GM18519 (cell line): ENCODE results near the gene EXOSC2.

Source experiments
- ATAC-seq: cut with Tn5 transposase; IDR thresholded peaks from one replicate; pipeline ENCODE4 v1.9.1; 2021; ENCODE audit warnings: mild to moderate bottlenecking, moderate library complexity; ENCODE audit not compliant: unreplicated experiment, low FRiP score

EXOSC2 gene

DNA sequence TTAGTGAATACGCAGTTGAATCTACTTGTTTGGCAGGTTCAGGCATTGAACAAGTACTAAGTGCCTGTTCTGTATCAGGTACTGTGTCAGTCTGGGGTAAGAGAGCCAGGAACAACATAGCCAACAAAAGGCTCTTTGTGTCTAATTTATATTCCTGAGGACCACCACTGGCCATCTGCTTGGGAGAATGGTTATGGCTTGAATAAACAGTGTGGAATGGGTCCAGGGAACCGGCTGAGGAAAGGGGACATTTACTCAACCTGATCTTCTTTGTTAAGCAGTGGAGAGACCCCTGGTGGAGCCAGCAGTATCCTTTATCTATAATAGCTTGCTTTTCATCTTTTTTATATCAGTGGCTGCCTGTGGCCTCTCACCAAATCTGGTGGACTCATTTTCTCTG lies 38.6 kb downstream of the EXOSC2 start:
- ATAC-seq, result no peak

DNA sequence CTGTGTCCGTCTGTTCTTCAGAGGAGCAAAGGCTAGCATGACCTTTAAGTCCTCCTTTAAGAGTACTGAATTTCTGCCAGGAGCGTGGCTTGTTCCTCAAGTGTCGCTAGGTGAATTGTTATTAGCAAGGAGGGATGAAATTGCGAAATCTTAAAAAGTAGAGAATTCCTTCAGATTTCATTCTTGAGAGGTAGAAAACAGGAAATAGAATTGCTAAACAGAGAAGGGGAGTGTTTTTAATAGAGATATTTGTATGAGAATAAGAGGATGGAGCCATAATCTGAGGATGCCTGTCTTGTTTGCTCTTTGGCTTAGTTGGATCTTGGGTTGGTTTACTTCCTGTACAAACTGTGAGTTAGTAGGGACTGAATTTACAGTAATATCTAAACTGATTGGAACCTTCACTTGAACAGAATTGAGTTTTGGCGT lies 39.2 kb downstream of the EXOSC2 start:
- no peak for ATAC-seq

DNA sequence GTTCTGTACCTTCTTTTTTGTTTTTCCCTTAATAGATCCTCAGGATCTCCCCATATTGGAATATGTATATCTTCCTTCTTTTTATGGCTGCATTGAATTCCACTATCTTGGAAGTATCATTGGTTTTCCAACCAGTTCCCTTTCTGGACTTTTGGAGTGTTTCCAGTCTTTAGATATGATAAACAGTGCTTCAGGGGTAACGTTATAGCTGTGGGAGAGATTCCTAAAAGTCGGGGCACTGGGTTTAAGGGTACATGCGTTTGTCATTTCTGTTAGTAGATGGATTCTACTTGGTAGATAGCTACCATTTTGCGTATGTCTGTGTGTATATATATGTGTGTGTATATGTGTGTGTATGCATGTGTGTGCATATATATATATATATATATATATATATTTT lies 42.0 kb downstream of the EXOSC2 start:
- no peak for ATAC-seq

DNA sequence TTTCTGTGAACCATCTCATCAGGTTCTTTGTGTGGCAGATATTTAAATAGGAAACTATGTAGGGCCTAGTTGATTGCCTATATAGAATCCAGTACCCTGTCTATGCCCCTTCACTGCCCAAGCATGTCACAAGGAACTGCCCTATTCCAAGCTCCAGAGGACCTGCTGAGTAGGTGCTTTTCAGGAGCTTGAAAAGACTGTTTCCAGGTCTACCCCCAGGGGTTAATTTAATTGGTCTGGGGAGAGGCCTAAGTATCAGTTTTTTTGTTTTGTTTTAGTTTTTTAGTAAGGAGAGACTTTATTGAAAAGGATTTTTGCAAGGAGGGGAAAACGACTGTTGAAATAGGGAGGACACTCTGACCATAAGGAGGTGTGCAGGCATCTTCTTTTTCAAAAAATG lies 43.3 kb downstream of the EXOSC2 start:
- no peak for ATAC-seq

DNA sequence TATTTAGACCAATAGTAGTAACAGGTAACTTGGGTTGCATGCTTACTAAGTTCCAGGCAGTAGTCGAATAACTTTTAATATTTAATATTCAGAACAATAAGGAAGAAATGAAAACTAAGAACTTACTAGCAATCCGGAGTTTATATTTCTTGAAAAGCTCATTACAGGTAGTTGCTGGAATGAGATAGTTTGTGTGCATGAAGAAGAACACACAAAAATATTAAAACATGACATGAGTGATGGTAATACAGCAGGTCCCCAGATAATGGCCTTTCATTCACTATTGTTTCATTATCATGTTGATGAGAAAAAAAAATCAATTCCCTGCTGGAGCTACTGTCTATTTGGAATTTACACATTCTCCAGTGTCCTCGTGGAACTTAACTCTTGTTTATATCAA lies 44.7 kb downstream of the EXOSC2 start:
- no peak for ATAC-seq

DNA sequence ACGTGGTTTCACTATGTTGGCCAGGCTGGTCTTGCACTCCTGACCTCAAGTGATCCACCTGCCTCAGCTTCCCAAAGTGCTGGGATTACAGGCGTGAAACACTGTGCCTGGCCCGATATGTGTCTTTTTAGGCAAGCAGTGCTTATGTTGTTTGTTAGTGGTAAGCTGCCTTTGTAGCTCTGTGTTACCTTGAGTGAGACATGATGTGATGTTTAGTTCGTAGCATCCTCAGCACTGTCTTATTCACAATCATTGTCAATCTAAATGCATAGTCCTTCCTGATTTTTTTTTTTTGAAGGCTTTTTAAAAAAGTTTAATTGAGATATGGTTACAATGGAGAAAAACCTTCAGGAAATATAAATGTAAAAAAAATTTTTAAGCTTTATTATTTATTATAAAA lies 45.5 kb downstream of the EXOSC2 start:
- ATAC-seq, result no peak

DNA sequence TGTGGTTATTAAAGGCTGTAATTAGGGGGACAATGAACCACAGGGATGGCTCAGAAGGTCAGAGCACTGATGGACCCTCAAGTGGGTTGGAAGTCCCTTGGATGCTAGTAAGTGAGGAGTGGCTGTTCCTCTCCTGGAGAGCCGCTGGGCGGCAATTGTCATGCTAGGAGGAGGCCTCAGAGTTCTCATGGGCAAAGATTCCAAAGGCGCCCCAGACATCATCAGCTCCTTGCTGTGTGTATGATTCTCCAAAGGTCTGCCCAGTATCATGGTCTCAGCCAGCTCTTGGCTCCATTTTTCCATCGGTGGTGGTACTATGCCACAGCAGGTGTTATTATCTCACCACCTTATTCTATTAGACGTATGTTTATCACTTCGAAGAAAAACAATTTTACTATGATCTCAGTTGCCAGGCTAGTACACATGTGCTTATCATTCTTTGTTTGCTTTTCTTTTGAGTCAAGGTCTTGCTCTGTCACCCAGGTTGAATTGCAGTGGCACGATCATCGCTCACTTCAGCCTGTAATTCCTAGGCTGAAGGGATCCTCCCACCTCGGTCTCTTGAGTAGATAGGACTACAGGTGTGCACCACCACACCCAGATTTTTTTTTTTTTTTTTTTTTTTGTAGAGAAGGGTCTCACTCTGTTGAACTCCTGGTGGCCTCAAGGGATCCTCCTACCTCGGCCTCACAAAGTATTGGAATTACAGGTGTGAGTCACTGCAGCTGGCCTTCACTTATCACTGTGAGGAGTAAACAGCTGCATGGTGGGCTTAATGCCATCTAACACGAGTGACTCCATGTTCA lies 46.8 kb downstream of the EXOSC2 start:
- ATAC-seq, result no peak

DNA sequence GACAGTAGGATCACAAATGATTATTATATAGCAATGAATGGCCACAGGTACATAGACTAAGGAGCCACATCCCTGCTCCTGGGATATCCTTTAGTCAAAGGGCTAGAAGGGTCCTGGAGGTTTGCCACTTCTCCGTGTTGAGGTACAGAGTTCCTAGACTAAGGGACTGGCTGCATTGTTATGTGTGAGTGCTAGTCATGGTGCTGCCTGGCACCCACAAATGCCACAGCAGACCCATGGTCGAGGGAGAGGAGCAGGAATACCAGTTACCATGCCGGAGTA lies 47.4 kb downstream of the EXOSC2 start:
- no peak for ATAC-seq

DNA sequence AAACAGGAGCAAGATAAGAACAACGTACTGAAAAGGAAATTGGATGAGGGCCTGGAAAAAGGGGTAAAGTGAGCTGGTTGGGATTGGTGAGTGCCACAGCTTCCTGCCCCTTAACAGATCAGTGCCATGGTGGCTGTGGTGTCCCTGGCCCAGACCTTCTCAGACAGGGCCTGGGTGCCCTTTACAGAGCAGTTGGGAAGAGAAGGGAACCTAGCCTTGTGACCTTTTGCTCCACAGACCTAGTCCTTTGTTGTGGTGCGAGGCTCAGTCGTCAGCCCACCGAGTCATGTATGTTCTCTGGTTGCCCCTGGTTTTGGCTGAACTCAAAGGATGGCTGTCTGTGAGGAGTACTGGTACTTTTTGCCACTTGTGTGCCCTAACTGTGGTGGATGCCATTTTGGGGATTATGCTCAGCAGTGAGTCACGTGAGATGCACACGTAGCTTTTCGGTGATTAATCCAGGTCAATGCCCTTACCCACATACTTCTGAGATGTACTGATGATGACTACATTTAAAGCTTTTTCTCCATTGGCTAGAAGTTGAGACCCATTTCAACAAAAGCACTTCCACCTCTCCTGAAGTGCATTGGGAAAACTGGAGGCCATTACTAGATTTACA lies 48.4 kb downstream of the EXOSC2 start:
- no peak for ATAC-seq

DNA sequence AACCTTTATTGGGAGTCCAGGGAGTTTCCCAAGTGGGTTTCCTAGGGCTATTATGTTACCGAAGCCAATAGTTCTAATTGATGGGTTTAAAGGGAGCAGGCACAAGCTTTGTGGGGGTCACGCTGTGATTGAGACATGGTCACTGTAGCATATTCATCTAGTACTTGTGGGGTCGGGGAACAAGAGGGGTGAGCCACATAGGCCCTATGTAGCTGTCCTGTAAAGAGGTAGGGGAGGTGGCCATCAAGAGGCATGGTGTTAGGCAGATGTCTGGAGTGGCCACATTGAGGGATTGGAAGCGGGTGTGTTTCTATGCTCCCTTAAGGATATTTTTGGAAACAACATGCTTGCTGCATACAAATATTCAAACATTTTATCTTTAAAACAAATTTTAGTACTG lies 50.1 kb downstream of the EXOSC2 start:
- ATAC-seq, result no peak

DNA sequence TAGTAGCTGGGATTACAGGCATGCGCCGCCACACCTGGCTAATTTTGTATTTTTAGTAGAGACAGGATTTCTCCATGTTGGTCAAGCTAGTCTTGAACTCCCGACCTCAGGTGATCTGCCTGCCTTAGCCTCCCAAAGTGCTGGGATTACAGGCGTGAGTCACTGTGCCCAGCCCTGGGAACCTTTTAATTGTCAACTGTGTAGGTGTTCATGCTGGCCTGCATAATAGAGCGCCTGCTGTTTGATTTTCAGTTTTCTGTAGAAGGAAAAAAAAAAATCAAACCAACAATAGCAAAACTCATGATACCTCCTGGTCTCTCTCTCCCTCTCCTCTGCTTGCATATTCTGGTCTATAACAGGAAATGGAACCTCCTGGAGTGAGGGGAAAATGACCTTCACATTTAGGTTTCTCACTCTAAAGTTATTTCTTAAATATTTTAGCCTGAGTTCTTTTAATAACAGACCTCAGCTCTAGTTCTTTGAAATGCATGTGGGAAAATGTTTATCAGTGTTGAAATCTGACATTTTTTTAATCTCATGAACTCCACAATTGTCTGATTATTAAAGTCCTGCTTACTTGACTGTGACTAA lies 51.7 kb downstream of the EXOSC2 start:
- ATAC-seq, result no peak

DNA sequence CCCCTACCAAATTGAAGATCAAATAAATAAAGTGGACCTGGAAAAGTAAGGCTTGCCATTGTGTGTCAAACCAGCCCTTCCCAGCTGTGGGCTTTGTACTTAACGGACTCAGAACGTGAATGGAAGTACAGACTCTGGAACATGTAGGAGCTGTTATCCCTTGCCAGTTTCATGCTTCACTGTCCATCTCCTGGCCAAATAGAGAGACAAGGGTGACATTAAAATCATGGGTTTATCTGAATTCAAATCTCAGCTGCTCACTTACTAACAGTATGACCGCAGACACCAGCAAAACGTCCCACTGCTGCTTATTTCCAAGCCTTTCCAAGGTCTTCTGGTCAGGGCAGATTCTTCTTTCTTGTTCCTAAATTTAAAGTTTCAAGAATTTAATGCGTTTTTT lies 52.2 kb downstream of the EXOSC2 start:
- ATAC-seq, result no peak

DNA sequence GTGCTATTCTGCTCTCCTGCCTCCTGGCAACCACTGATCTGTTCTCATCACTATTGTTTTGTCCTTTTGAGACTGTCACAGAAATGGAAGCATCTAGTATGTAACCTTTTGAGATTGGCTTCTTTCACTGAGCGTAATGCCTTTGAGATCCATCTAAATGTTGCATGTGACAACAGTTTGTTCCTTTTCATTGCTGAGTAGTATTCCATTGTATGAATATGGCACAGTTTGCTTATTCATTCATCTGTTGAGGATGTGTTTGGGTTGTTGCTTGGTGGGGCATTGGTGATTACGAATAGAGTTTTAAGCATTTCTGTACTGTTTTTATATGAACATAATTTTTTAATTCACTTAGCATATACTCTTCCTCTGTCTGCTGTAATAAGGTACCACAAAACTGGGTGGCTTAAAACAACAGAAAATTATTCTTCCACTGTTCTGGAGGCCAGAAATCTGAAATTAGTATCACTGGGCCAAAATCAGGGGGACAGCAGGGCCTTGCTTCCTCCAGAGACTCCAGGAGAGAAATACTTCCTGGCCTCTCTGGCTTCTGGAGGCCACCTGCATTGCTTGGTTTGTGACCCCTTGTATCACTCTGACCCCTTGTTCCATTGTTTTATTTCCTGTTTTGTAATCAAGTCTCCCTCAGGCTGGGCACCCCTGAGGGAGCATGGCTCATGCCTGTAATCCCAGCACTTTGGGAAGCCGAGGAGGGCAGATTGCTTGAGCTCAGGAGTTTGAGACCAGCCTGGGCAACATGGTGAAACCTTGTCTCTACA lies 53.0 kb downstream of the EXOSC2 start:
- ATAC-seq, result no peak

DNA sequence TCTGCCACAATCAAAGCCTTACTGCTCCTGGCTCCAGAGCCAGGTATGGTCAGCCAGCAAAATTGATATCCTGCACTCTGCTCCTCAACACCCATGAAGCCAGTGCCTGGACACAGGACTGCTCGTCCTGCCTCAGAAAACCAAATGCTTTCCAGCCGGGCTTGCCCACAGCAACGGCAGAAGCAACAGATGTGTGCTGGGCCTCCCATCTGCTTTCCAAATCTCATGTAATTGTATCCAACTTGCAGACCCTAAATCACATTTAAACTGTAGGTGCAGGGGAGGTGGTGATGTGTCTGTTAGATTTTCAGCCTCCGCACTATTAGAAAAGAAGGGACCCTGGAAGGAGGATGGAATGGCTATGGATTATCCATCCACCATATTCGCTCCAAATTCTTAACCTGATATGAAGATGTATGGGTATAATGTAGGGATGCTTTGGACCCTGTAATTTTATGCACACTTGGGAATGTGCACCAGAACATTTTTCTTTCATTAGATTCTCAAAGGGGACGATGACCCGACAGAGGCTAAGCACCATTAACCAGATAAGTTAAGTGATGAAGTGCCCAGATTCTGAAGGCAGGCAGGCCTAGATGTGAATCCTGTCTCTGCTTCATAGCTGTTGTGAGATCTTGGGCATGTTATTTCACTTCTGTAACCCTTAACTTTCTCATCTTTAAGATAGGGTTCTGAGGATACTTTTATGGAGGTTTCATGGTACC lies 58.2 kb downstream of the EXOSC2 start:
- ATAC-seq, result no peak
